HCT116 (cell line): ENCODE results near the gene RAB30. TPM values are rescaled to one million over a fixed set of nuclear protein-coding genes. Genes with fewer than 3 reads are reported as not detected.

Source experiments
- ATAC-seq: fragments of 200-7000 bp; cut with Tn5 transposase; 2 replicates; pipeline ENCODE4 v1.9.1; 2020; ENCODE audit warnings: mild to moderate bottlenecking, moderate library complexity
- BruUV-seq: library from RNA; stranded (reverse); fragments of 400-500 nt; replicated peaks from 2 replicates; lab custom pipeline; 2021; lab: Mats Ljungman, UMichigan
- CTCF ChIA-PET: fragments of 300-600 bp; sonication (Branson Sonifier 250); formaldehyde crosslinking; loops from one replicate; lab custom pipeline; 2021; ENCODE audit warnings: antibody characterized with exemption; lab: Charles Lee
- POLR2A ChIA-PET: fragments of 300-600, 350-600 bp; sonication (Branson Sonifier 250); formaldehyde crosslinking; loops from one replicate; lab custom pipeline; 2021; ENCODE audit warnings: antibody characterized with exemption; lab: Charles Lee
- RAD21 ChIA-PET, 2 experiments: fragments of 300-600 bp; sonication (Branson Sonifier 250); formaldehyde crosslinking; loops; one replicate each; lab custom pipeline; 2023; ENCODE audit warnings: low total read pairs in 2 of 2; ENCODE audit not compliant: uncharacterized antibody in 2 of 2, unreplicated experiment in 2 of 2, low non-redundant PET in 1 of 2; lab: Charles Lee
- DNase-seq: peaks from one replicate; pipeline ENCODE4 v3.0.0-alpha.2; 2010; ENCODE audit warnings: low read depth, low spot score
- H2AFZ ChIP-seq: fragments of 200-600 bp; shearing (Covaris generic), sonication (generic); 2 replicates; pipeline ENCODE4 v1.6.1; 2017; ENCODE audit warnings: low read depth, mixed run types, mixed read lengths, antibody characterized with exemption, low read length; ENCODE audit not compliant: poor library complexity, severe bottlenecking
- H3K27ac ChIP-seq: 2 replicates; pipeline ENCODE4 v1.5.1; 2012; ENCODE audit warnings: low read depth, low read length
- H3K27me3 ChIP-seq: fragments of 200-600 bp; sonication (generic); 2 replicates; pipeline ENCODE4 v1.6.1; 2016; ENCODE audit warnings: mixed run types, low read length, mixed read lengths; ENCODE audit not compliant: insufficient read depth
- H3K36me3 ChIP-seq, 2 experiments: fragments of 200-500 bp in 1 of 2; fragments of 200-600 bp in 1 of 2; sonication (Bioruptor generic) in 1 of 2; sonication (generic) in 1 of 2; 2 replicates each; pipeline versions ENCODE4 v1.5.1 to v1.6.1; 2014 to 2016; ENCODE audit warnings: low read length in 2 of 2, inconsistent platforms in 1 of 2, mixed read lengths in 1 of 2, mixed run types in 1 of 2; ENCODE audit not compliant: insufficient read depth in 2 of 2, control insufficient read depth in 1 of 2
- H3K4me1 ChIP-seq, 2 experiments: fragments of 200-600 bp in 1 of 2; sonication (generic) in 1 of 2; 2 replicates each; pipeline versions ENCODE4 v1.5.1 to v1.6.1; 2012 to 2017; ENCODE audit warnings: low read length in 2 of 2, inconsistent platforms in 1 of 2, mild to moderate bottlenecking in 1 of 2, mixed read lengths in 1 of 2, mixed run types in 1 of 2, moderate library complexity in 1 of 2; ENCODE audit not compliant: insufficient read depth in 2 of 2, control insufficient read depth in 1 of 2
- H3K4me2 ChIP-seq: fragments of 200-600 bp; sonication (generic); 2 replicates; pipeline ENCODE4 v1.6.1; 2017; ENCODE audit warnings: mixed run types, low read length, mixed read lengths
- H3K4me3 ChIP-seq, 2 experiments: fragments of 200-600 bp in 1 of 2; sonication (generic) in 1 of 2; replicated peaks in 1 of 2; 2 replicates each; pipeline ENCODE4 v1.5.1; 2011 to 2016; ENCODE audit warnings: low read length in 2 of 2, control low read depth in 1 of 2, low read depth in 1 of 2, mild to moderate bottlenecking in 1 of 2, mixed read lengths in 1 of 2, mixed run types in 1 of 2
- H3K79me2 ChIP-seq: fragments of 200-600 bp; sonication (generic); 2 replicates; pipeline ENCODE4 v1.6.1; 2017; ENCODE audit warnings: mild to moderate bottlenecking, mixed run types, low read length, moderate library complexity, mixed read lengths; ENCODE audit not compliant: insufficient read depth
- H3K9ac ChIP-seq: fragments of 200-600 bp; sonication (generic); 2 replicates; pipeline ENCODE4 v1.6.1; 2016; ENCODE audit warnings: low read length, mixed read lengths
- H3K9me2 ChIP-seq: fragments of 200-600 bp; sonication (generic), shearing (Covaris generic); 2 replicates; pipeline ENCODE4 v1.6.1; 2017; ENCODE audit warnings: mixed run types, mild to moderate bottlenecking, moderate library complexity; ENCODE audit not compliant: insufficient read depth
- H3K9me3 ChIP-seq, 2 experiments: fragments of 200-500 bp in 1 of 2; fragments of 200-600 bp in 1 of 2; sonication (Bioruptor generic) in 1 of 2; sonication (generic) in 1 of 2; 2 replicates each; pipeline ENCODE4 v1.6.1; 2014 to 2017; ENCODE audit warnings: low read length in 2 of 2, mixed read lengths in 2 of 2, inconsistent platforms in 1 of 2, low read depth in 1 of 2, mild to moderate bottlenecking in 1 of 2, mixed run types in 1 of 2, moderate library complexity in 1 of 2; ENCODE audit not compliant: control insufficient read depth in 1 of 2, insufficient read depth in 1 of 2
- H4K20me1 ChIP-seq: fragments of 200-600 bp; sonication (generic), shearing (Covaris generic); 2 replicates; pipeline ENCODE4 v1.6.1; 2017; ENCODE audit warnings: mixed run types, mild to moderate bottlenecking, moderate library complexity; ENCODE audit not compliant: insufficient read depth
- ELF1 ChIP-seq: IDR thresholded peaks from 2 replicates; pipeline ENCODE4 v1.6.1; 2012; ENCODE audit warnings: low read depth, borderline replicate concordance
- EZH2 ChIP-seq: fragments of 200-600 bp; sonication (generic); IDR thresholded peaks from 2 replicates; pipeline ENCODE4 v1.6.1; 2017; ENCODE audit warnings: antibody characterized with exemption, mixed run types
- EZH2phosphoT487 ChIP-seq: fragments of 200-600 bp; IDR thresholded peaks from 2 replicates; pipeline ENCODE4 v1.6.1; 2018; ENCODE audit warnings: antibody characterized with exemption, borderline replicate concordance
- FOSL1 ChIP-seq: IDR thresholded peaks from 2 replicates; pipeline ENCODE4 v1.6.1; 2012; ENCODE audit warnings: low read depth
- POLR2A ChIP-seq: IDR thresholded peaks from 2 replicates; pipeline ENCODE4 v1.7.0; 2011; ENCODE audit warnings: borderline replicate concordance; ENCODE audit not compliant: insufficient read depth, insufficient read length; ENCODE audit errors: extremely low read depth
- POLR2AphosphoS5 ChIP-seq: IDR thresholded peaks from 2 replicates; pipeline ENCODE4 v1.6.1; 2011; ENCODE audit warnings: mild to moderate bottlenecking, low read depth, low read length, moderate library complexity
- SIN3A ChIP-seq: IDR thresholded peaks from 2 replicates; pipeline ENCODE4 v1.6.1; 2012; ENCODE audit warnings: low read depth
- SRF ChIP-seq: IDR thresholded peaks from 2 replicates; pipeline ENCODE4 v1.6.1; 2012; ENCODE audit warnings: low read depth
- YY1 ChIP-seq: IDR thresholded peaks from 2 replicates; pipeline ENCODE4 v1.6.1; 2011; ENCODE audit warnings: low read length, low read depth, moderate library complexity, mild to moderate bottlenecking; ENCODE audit not compliant: insufficient replicate concordance; ENCODE audit errors: extremely low read depth
- intact Hi-C: fragments of 100-400 bp; cut with micrococcal nuclease; formaldehyde crosslinking; loops from 2 replicates; pipeline ENCODE4 v1.10.0; 2022
- total RNA-seq: library from RNA; stranded (reverse); gene quantifications from one replicate; pipeline ENCODE4 v1.2.1, GENCODE V29; 2021; ENCODE audit not compliant: unreplicated experiment
- TF ChIP-seq, protein P1 (sequence below), 3 experiments: fragments of 200-600 bp in 1 of 3; sonication (generic) in 1 of 3; IDR thresholded peaks in 2 of 3; conservative IDR thresholded peaks in 1 of 3; 2 replicates each; pipeline ENCODE4 v1.5.1; 2012 to 2017; ENCODE audit warnings: low read depth in 2 of 3, low read length in 2 of 3, antibody characterized with exemption in 1 of 3, borderline replicate concordance in 1 of 3, control low read depth in 1 of 3, mild to moderate bottlenecking in 1 of 3, mixed read lengths in 1 of 3, mixed run types in 1 of 3, moderate library complexity in 1 of 3; ENCODE audit not compliant: insufficient read depth in 1 of 3

Gene RAB30
- total RNA-seq, 1 experiment from 2014 or later: 5.7 TPM

DNA sequence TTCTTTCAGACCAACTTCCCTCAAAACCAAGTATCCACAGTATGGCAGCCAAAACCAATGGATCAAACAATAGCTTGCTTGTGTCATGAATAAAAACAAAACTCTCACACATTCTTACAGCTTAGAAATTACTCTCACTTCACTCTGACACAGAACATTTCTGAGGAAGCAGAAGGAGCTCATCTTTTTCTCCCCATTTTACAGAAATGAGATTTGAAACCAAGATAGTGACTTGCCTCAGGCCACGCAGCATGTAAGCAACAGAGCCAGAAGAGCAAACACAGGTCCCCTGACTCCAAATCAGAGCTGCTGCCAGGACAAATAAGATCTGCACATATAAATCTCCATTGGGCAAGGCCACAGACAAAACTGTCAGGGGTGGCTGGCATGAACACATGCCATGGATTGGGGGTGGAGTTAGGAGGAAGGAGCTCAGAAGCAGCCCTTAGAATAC is 64.8 kb downstream of the RAB30 start:
- Histone ChIP-seq H3K4me2 (no peak overlapping the region), H3K79me2 (no peaks in the 10 kb centered on the region), H2AFZ (no peak overlapping the region), H3K27ac (no peak overlapping the region), H3K4me1 (peaks cover 0 to 9% of the 10 kb centered on the region in 2 experiments; a peak in 1 of 4 replicates), H3K4me3 (no peak overlapping the region)
- RAD21 ChIA-PET: no interaction called here
- CTCF ChIA-PET: no interaction called here
- TF ChIP-seq, protein P1, sequence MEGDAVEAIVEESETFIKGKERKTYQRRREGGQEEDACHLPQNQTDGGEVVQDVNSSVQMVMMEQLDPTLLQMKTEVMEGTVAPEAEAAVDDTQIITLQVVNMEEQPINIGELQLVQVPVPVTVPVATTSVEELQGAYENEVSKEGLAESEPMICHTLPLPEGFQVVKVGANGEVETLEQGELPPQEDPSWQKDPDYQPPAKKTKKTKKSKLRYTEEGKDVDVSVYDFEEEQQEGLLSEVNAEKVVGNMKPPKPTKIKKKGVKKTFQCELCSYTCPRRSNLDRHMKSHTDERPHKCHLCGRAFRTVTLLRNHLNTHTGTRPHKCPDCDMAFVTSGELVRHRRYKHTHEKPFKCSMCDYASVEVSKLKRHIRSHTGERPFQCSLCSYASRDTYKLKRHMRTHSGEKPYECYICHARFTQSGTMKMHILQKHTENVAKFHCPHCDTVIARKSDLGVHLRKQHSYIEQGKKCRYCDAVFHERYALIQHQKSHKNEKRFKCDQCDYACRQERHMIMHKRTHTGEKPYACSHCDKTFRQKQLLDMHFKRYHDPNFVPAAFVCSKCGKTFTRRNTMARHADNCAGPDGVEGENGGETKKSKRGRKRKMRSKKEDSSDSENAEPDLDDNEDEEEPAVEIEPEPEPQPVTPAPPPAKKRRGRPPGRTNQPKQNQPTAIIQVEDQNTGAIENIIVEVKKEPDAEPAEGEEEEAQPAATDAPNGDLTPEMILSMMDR (IDR thresholded peaks at IDR 0.05 in 2 of 3, conservative IDR thresholded peaks at IDR 0.05 in 1 of 3; ENCODE audit: borderline replicate concordance in 1 of 3, insufficient read depth in 1 of 3, low read depth in 2 of 3, low read length in 2 of 3): no peak
- no peak for TF ChIP-seq POLR2AphosphoS5
- TF ChIP-seq FOSL1: no peak
- no peak for TF ChIP-seq EZH2phosphoT487
- no peak for TF ChIP-seq YY1
- TF ChIP-seq POLR2A: no peak
- TF ChIP-seq EZH2: no peak
- TF ChIP-seq SRF: no peak
- no peak for TF ChIP-seq SIN3A
- TF ChIP-seq ELF1: no peak
- TF ChIP-seq, all 23 proteins: peak for 0
- BruUV-seq: no TSS peak
- no peak overlapping the region for H3K9ac ChIP-seq
- no peaks in the 10 kb centered on the region for H3K36me3 ChIP-seq
- no peak for ATAC-seq
- intact Hi-C loops: no loop called here
- no peak for DNase-seq
- no peaks in the 10 kb centered on the region for H3K9me2 ChIP-seq
- H4K20me1 ChIP-seq: no peaks in the 10 kb centered on the region; the same call in 1 of the 2 replicates
- no peaks in the 10 kb centered on the region for H3K9me3 ChIP-seq
- POLR2A ChIA-PET: interaction anchor here (1.5 kb wide), 1 partner anchor 105 kb away, joined by 3 read pairs; the partner anchor contains the start of gene DDIAS
- H3K27me3 ChIP-seq: no peaks in the 10 kb centered on the region
